GM12872 (cell line): Measurements from ENCODE around the gene TDG.

Experiments
- CTCF ChIP-seq: IDR thresholded peaks from 3 replicates; pipeline ENCODE4 v1.5.1; 2011; ENCODE audit warnings: low read depth, mild to moderate bottlenecking, low read length, moderate library complexity; ENCODE audit not compliant: insufficient read depth

Gene TDG

GRCh38 chr12:104022786-104023185 is 57.1 kb downstream of the TDG start:
- TF ChIP-seq CTCF, result no peak

- no peak for TF ChIP-seq CTCF
Observed at GRCh38 chr12:104023710-104024109, 58.0 kb downstream of the TDG start.

- TF ChIP-seq CTCF, result no peak
Observed at GRCh38 chr12:104024348-104024747, 58.7 kb downstream of the TDG start.

- no peak for TF ChIP-seq CTCF
Observed at GRCh38 chr12:104025771-104026170, 60.1 kb downstream of the TDG start.

- no peak for TF ChIP-seq CTCF
Observed at GRCh38 chr12:104026841-104027599, 61.3 kb downstream of the TDG start.
